A673 (cell line): ENCODE data around the gene TMEM60. TPM values are rescaled to one million over a fixed set of nuclear protein-coding genes. Genes with fewer than 3 reads are reported as not detected.

ENCODE experiments used
- BruUV-seq: library from RNA; stranded (reverse); fragments of 400-500 nt; replicated peaks from 2 replicates; lab custom pipeline; 2021; lab: Mats Ljungman, UMichigan
- CTCF ChIA-PET: fragments of 300-600 bp; sonication (Branson Sonifier 250); formaldehyde crosslinking; loops from one replicate; lab custom pipeline; 2022; ENCODE audit warnings: antibody characterized with exemption; lab: Charles Lee
- POLR2A ChIA-PET: fragments of 300-600 bp; sonication (Branson Sonifier 250); formaldehyde crosslinking; loops from one replicate; lab custom pipeline; 2022; ENCODE audit warnings: antibody characterized with exemption; ENCODE audit not compliant: low non-redundant PET; lab: Charles Lee
- DNase-seq: peaks from one replicate; pipeline ENCODE4 v3.0.0-alpha.2; 2015; ENCODE audit warnings: low spot score
- H3K27ac ChIP-seq: fragments of 200-600 bp; sonication (generic); 2 replicates; pipeline ENCODE4 v1.5.1; 2016; ENCODE audit warnings: mixed run types, low read depth, mild to moderate bottlenecking, mixed read lengths, antibody characterized with exemption, low read length; ENCODE audit not compliant: poor library complexity, severe bottlenecking
- H3K27me3 ChIP-seq: fragments of 200-600 bp; sonication (generic); replicated peaks from 2 replicates; pipeline ENCODE4 v1.6.1; 2017; ENCODE audit warnings: mixed run types, low read depth, mild to moderate bottlenecking, mixed read lengths, antibody characterized with exemption, low read length; ENCODE audit not compliant: insufficient read depth, poor library complexity
- H3K36me3 ChIP-seq: fragments of 200-600 bp; sonication (generic); 2 replicates; pipeline ENCODE4 v1.6.1; 2016; ENCODE audit warnings: mixed run types, mild to moderate bottlenecking, mixed read lengths, antibody characterized with exemption, low read length; ENCODE audit not compliant: insufficient read depth, poor library complexity, severe bottlenecking
- H3K4me1 ChIP-seq: fragments of 200-600 bp; sonication (generic); 2 replicates; pipeline ENCODE4 v1.6.1; 2017; ENCODE audit warnings: mixed run types, mild to moderate bottlenecking, mixed read lengths, antibody characterized with exemption, low read length; ENCODE audit not compliant: insufficient read depth, poor library complexity, severe bottlenecking
- H3K4me3 ChIP-seq: fragments of 200-600 bp; sonication (generic); 2 replicates; pipeline ENCODE4 v1.5.1; 2016; ENCODE audit warnings: low read depth, mixed run types, mild to moderate bottlenecking, mixed read lengths, low read length; ENCODE audit not compliant: poor library complexity, severe bottlenecking
- H3K9me3 ChIP-seq: fragments of 200-600 bp; sonication (generic); 2 replicates; pipeline ENCODE4 v1.6.1; 2016; ENCODE audit warnings: mixed run types, low read depth, mild to moderate bottlenecking, mixed read lengths, antibody characterized with exemption, low read length; ENCODE audit not compliant: poor library complexity, severe bottlenecking
- CTCF ChIP-seq: fragments of 300-800, 200-600 bp; sonication (generic); conservative IDR thresholded peaks from 2 replicates; pipeline ENCODE4 v1.5.1; 2017; ENCODE audit warnings: low read depth, mild to moderate bottlenecking, antibody characterized with exemption, low read length, moderate library complexity, mixed read lengths
- EZH2 ChIP-seq: fragments of 200-600 bp; sonication (generic); IDR thresholded peaks from 2 replicates; pipeline ENCODE4 v1.6.1; 2017; ENCODE audit warnings: borderline replicate concordance, low read depth, mild to moderate bottlenecking, mixed read lengths, antibody characterized with exemption, low read length; ENCODE audit not compliant: poor library complexity, severe bottlenecking
- intact Hi-C: fragments of 100-400 bp; cut with micrococcal nuclease; formaldehyde crosslinking; loops from one replicate; pipeline ENCODE4 v1.10.0; 2022; ENCODE audit not compliant: unreplicated experiment
- total RNA-seq: library from RNA; stranded (reverse); gene quantifications from 2 replicates; pipeline ENCODE4 v1.2.3, GENCODE V29; 2021

The TMEM60 gene
- total RNA-seq, 1 experiment from 2014 or later = 14.8 TPM

GRCh38 chr7:77745746-77746145 is 52.5 kb downstream of the TMEM60 start:
- BruUV-seq = no TSS peak
- CTCF ChIA-PET = no interaction called here

More at GRCh38 chr7:77745746-77746145, 52.5 kb downstream of the TMEM60 start:
- H3K36me3 ChIP-seq = peaks cover 9% of the 10 kb centered on the region
- intact Hi-C loops = no loop called here
- POLR2A ChIA-PET = no interaction called here
- peaks cover 7% of the 10 kb centered on the region for H3K4me1 ChIP-seq
- no peak overlapping the region for H3K4me3 ChIP-seq
- DNase-seq = no peak
- H3K27ac ChIP-seq = no peak overlapping the region
- H3K27me3 ChIP-seq = no peaks in the 10 kb centered on the region
- no peak for TF ChIP-seq EZH2
- TF ChIP-seq CTCF = no peak
- no peaks in the 10 kb centered on the region for H3K9me3 ChIP-seq

Other genes with a start within 250 kb of the TMEM60 start
- 22.4 and 23.2 TPM in 2 replicates for gene RSBN1L, start 102.0 kb downstream of the TMEM60 start, total RNA-seq
- 34.4 and 36.6 TPM in 2 replicates for gene PHTF2, start 339 bp upstream of the TMEM60 start, total RNA-seq